HCT116 (cell line): ENCODE results near the gene SMURF1. TPM values are rescaled to one million over a fixed set of nuclear protein-coding genes. Genes with fewer than 3 reads are reported as not detected.

Source experiments
- ATAC-seq: fragments of 200-7000 bp; cut with Tn5 transposase; 2 replicates; pipeline ENCODE4 v1.9.1; 2020; ENCODE audit warnings: mild to moderate bottlenecking, moderate library complexity
- BruUV-seq: library from RNA; stranded (reverse); fragments of 400-500 nt; replicated peaks from 2 replicates; lab custom pipeline; 2021; lab: Mats Ljungman, UMichigan
- CTCF ChIA-PET: fragments of 300-600 bp; sonication (Branson Sonifier 250); formaldehyde crosslinking; loops from one replicate; lab custom pipeline; 2021; ENCODE audit warnings: antibody characterized with exemption; lab: Charles Lee
- POLR2A ChIA-PET: fragments of 300-600, 350-600 bp; sonication (Branson Sonifier 250); formaldehyde crosslinking; loops from one replicate; lab custom pipeline; 2021; ENCODE audit warnings: antibody characterized with exemption; lab: Charles Lee
- RAD21 ChIA-PET, 2 experiments: fragments of 300-600 bp; sonication (Branson Sonifier 250); formaldehyde crosslinking; loops; one replicate each; lab custom pipeline; 2023; ENCODE audit warnings: low total read pairs in 2 of 2; ENCODE audit not compliant: uncharacterized antibody in 2 of 2, unreplicated experiment in 2 of 2, low non-redundant PET in 1 of 2; lab: Charles Lee
- DNase-seq: peaks from one replicate; pipeline ENCODE4 v3.0.0-alpha.2; 2010; ENCODE audit warnings: low read depth, low spot score
- H2AFZ ChIP-seq: fragments of 200-600 bp; shearing (Covaris generic), sonication (generic); 2 replicates; pipeline ENCODE4 v1.6.1; 2017; ENCODE audit warnings: low read depth, mixed run types, mixed read lengths, antibody characterized with exemption, low read length; ENCODE audit not compliant: poor library complexity, severe bottlenecking
- H3K27ac ChIP-seq: 2 replicates; pipeline ENCODE4 v1.5.1; 2012; ENCODE audit warnings: low read depth, low read length
- H3K27me3 ChIP-seq: fragments of 200-600 bp; sonication (generic); 2 replicates; pipeline ENCODE4 v1.6.1; 2016; ENCODE audit warnings: mixed run types, low read length, mixed read lengths; ENCODE audit not compliant: insufficient read depth
- H3K36me3 ChIP-seq, 2 experiments: fragments of 200-500 bp in 1 of 2; fragments of 200-600 bp in 1 of 2; sonication (Bioruptor generic) in 1 of 2; sonication (generic) in 1 of 2; 2 replicates each; pipeline versions ENCODE4 v1.5.1 to v1.6.1; 2014 to 2016; ENCODE audit warnings: low read length in 2 of 2, inconsistent platforms in 1 of 2, mixed read lengths in 1 of 2, mixed run types in 1 of 2; ENCODE audit not compliant: insufficient read depth in 2 of 2, control insufficient read depth in 1 of 2
- H3K4me1 ChIP-seq, 2 experiments: fragments of 200-600 bp in 1 of 2; sonication (generic) in 1 of 2; 2 replicates each; pipeline versions ENCODE4 v1.5.1 to v1.6.1; 2012 to 2017; ENCODE audit warnings: low read length in 2 of 2, inconsistent platforms in 1 of 2, mild to moderate bottlenecking in 1 of 2, mixed read lengths in 1 of 2, mixed run types in 1 of 2, moderate library complexity in 1 of 2; ENCODE audit not compliant: insufficient read depth in 2 of 2, control insufficient read depth in 1 of 2
- H3K4me2 ChIP-seq: fragments of 200-600 bp; sonication (generic); 2 replicates; pipeline ENCODE4 v1.6.1; 2017; ENCODE audit warnings: mixed run types, low read length, mixed read lengths
- H3K4me3 ChIP-seq, 2 experiments: fragments of 200-600 bp in 1 of 2; sonication (generic) in 1 of 2; replicated peaks in 1 of 2; 2 replicates each; pipeline ENCODE4 v1.5.1; 2011 to 2016; ENCODE audit warnings: low read length in 2 of 2, control low read depth in 1 of 2, low read depth in 1 of 2, mild to moderate bottlenecking in 1 of 2, mixed read lengths in 1 of 2, mixed run types in 1 of 2
- H3K79me2 ChIP-seq: fragments of 200-600 bp; sonication (generic); 2 replicates; pipeline ENCODE4 v1.6.1; 2017; ENCODE audit warnings: mild to moderate bottlenecking, mixed run types, low read length, moderate library complexity, mixed read lengths; ENCODE audit not compliant: insufficient read depth
- H3K9ac ChIP-seq: fragments of 200-600 bp; sonication (generic); 2 replicates; pipeline ENCODE4 v1.6.1; 2016; ENCODE audit warnings: low read length, mixed read lengths
- H3K9me2 ChIP-seq: fragments of 200-600 bp; sonication (generic), shearing (Covaris generic); 2 replicates; pipeline ENCODE4 v1.6.1; 2017; ENCODE audit warnings: mixed run types, mild to moderate bottlenecking, moderate library complexity; ENCODE audit not compliant: insufficient read depth
- H3K9me3 ChIP-seq, 2 experiments: fragments of 200-500 bp in 1 of 2; fragments of 200-600 bp in 1 of 2; sonication (Bioruptor generic) in 1 of 2; sonication (generic) in 1 of 2; 2 replicates each; pipeline ENCODE4 v1.6.1; 2014 to 2017; ENCODE audit warnings: low read length in 2 of 2, mixed read lengths in 2 of 2, inconsistent platforms in 1 of 2, low read depth in 1 of 2, mild to moderate bottlenecking in 1 of 2, mixed run types in 1 of 2, moderate library complexity in 1 of 2; ENCODE audit not compliant: control insufficient read depth in 1 of 2, insufficient read depth in 1 of 2
- H4K20me1 ChIP-seq: fragments of 200-600 bp; sonication (generic), shearing (Covaris generic); 2 replicates; pipeline ENCODE4 v1.6.1; 2017; ENCODE audit warnings: mixed run types, mild to moderate bottlenecking, moderate library complexity; ENCODE audit not compliant: insufficient read depth
- CBX3 ChIP-seq: IDR thresholded peaks from 2 replicates; pipeline ENCODE4 v1.6.1; 2012; ENCODE audit warnings: low read depth
- CTCF ChIP-seq, 3 experiments: fragments of 200-600 bp in 1 of 3; sonication (generic) in 1 of 3; IDR thresholded peaks in 2 of 3; conservative IDR thresholded peaks in 1 of 3; 2 replicates each; pipeline ENCODE4 v1.5.1; 2012 to 2017; ENCODE audit warnings: low read depth in 2 of 3, low read length in 2 of 3, antibody characterized with exemption in 1 of 3, borderline replicate concordance in 1 of 3, control low read depth in 1 of 3, mild to moderate bottlenecking in 1 of 3, mixed read lengths in 1 of 3, mixed run types in 1 of 3, moderate library complexity in 1 of 3; ENCODE audit not compliant: insufficient read depth in 1 of 3
- EGR1 ChIP-seq: IDR thresholded peaks from 2 replicates; pipeline ENCODE4 v1.6.1; 2012; ENCODE audit warnings: low read depth
- ELF1 ChIP-seq: IDR thresholded peaks from 2 replicates; pipeline ENCODE4 v1.6.1; 2012; ENCODE audit warnings: low read depth, borderline replicate concordance
- EZH2 ChIP-seq: fragments of 200-600 bp; sonication (generic); IDR thresholded peaks from 2 replicates; pipeline ENCODE4 v1.6.1; 2017; ENCODE audit warnings: antibody characterized with exemption, mixed run types
- EZH2phosphoT487 ChIP-seq: fragments of 200-600 bp; IDR thresholded peaks from 2 replicates; pipeline ENCODE4 v1.6.1; 2018; ENCODE audit warnings: antibody characterized with exemption, borderline replicate concordance
- FOSL1 ChIP-seq: IDR thresholded peaks from 2 replicates; pipeline ENCODE4 v1.6.1; 2012; ENCODE audit warnings: low read depth
- JUND ChIP-seq: IDR thresholded peaks from 2 replicates; pipeline ENCODE4 v1.6.1; 2012
- POLR2A ChIP-seq: IDR thresholded peaks from 2 replicates; pipeline ENCODE4 v1.7.0; 2011; ENCODE audit warnings: borderline replicate concordance; ENCODE audit not compliant: insufficient read depth, insufficient read length; ENCODE audit errors: extremely low read depth
- POLR2AphosphoS5 ChIP-seq: IDR thresholded peaks from 2 replicates; pipeline ENCODE4 v1.6.1; 2011; ENCODE audit warnings: mild to moderate bottlenecking, low read depth, low read length, moderate library complexity
- REST ChIP-seq: IDR thresholded peaks from 2 replicates; pipeline ENCODE4 v1.6.1; 2012; ENCODE audit warnings: low read depth
- SIN3A ChIP-seq: IDR thresholded peaks from 2 replicates; pipeline ENCODE4 v1.6.1; 2012; ENCODE audit warnings: low read depth
- SP1 ChIP-seq: IDR thresholded peaks from 2 replicates; pipeline ENCODE4 v1.6.1; 2012; ENCODE audit warnings: low read depth
- SRF ChIP-seq: IDR thresholded peaks from 2 replicates; pipeline ENCODE4 v1.6.1; 2012; ENCODE audit warnings: low read depth
- TCF7L2 ChIP-seq: IDR thresholded peaks from 2 replicates; pipeline ENCODE4 v1.7.0; 2011; ENCODE audit warnings: borderline replicate concordance, inconsistent platforms; ENCODE audit not compliant: insufficient read depth, insufficient read length; ENCODE audit errors: extremely low read depth
- YY1 ChIP-seq: IDR thresholded peaks from 2 replicates; pipeline ENCODE4 v1.6.1; 2011; ENCODE audit warnings: low read length, low read depth, moderate library complexity, mild to moderate bottlenecking; ENCODE audit not compliant: insufficient replicate concordance; ENCODE audit errors: extremely low read depth
- ZNF274 ChIP-seq: fragments of 200-500 bp; sonication (Bioruptor generic); IDR thresholded peaks from 2 replicates; pipeline ENCODE4 v1.6.1; 2014; ENCODE audit warnings: mild to moderate bottlenecking, low read depth, low read length, inconsistent platforms
- intact Hi-C: fragments of 100-400 bp; cut with micrococcal nuclease; formaldehyde crosslinking; loops from 2 replicates; pipeline ENCODE4 v1.10.0; 2022
- total RNA-seq: library from RNA; stranded (reverse); gene quantifications from one replicate; pipeline ENCODE4 v1.2.1, GENCODE V29; 2021; ENCODE audit not compliant: unreplicated experiment
- TF ChIP-seq, protein P1 (sequence below): IDR thresholded peaks from 2 replicates; pipeline ENCODE4 v1.6.1; 2012

Gene SMURF1
- total RNA-seq, 1 experiment from 2014 or later: 24.6 TPM

DNA sequence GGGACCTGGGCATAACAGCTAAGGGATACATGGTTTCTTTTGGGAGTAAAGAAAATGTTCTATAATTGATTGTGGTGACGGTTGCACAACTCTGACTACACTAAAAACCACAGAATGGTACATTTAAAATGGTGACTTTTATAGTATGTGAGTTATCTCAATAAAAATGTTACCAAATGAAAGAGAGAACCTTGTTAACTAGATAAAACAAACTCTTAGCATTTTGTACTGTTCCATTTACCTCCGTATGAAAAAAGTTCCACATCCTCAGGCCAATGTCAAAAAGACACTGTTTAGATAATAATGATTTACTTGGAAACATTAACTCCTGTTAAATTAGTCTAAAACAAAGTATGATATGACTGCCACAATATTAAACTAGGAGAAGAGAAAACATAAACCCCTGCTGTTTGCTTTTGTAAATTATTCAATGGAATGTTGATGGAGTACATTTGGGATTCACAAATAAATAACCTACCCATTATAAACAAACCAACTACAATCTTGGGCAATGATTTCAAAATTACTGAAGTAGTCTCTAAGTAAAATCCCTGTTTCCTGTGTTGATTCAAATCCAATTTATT, 60.7 kb downstream of the SMURF1 start:
- BruUV-seq: no TSS peak
- CTCF ChIA-PET: no interaction called here
- H3K9me3 ChIP-seq: no peaks in the 10 kb centered on the region
- intact Hi-C loops: no loop called here
- H4K20me1 ChIP-seq: no peaks in the 10 kb centered on the region
- no peak overlapping the region for H3K4me3 ChIP-seq
- DNase-seq: no peak
- no peaks in the 10 kb centered on the region for H3K9me2 ChIP-seq
- H3K4me1 ChIP-seq: no peaks in the 10 kb centered on the region
- no peak for TF ChIP-seq CTCF (IDR thresholded peaks at IDR 0.05 in 2 of 3, conservative IDR thresholded peaks at IDR 0.05 in 1 of 3; ENCODE audit: borderline replicate concordance in 1 of 3, insufficient read depth in 1 of 3, low read depth in 2 of 3, low read length in 2 of 3)
- TF ChIP-seq TCF7L2: no peak
- no peak for TF ChIP-seq FOSL1
- no peak for TF ChIP-seq ZNF274
- TF ChIP-seq, protein P1, sequence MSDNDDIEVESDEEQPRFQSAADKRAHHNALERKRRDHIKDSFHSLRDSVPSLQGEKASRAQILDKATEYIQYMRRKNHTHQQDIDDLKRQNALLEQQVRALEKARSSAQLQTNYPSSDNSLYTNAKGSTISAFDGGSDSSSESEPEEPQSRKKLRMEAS: no peak
- TF ChIP-seq ELF1: no peak
- no peak for TF ChIP-seq YY1
- no peak for TF ChIP-seq CBX3
- TF ChIP-seq SIN3A: no peak
- TF ChIP-seq EZH2phosphoT487: no peak
- TF ChIP-seq POLR2AphosphoS5: no peak
- TF ChIP-seq EZH2: no peak
- no peak for TF ChIP-seq POLR2A
- no peak for TF ChIP-seq REST
- no peak for TF ChIP-seq SP1
- no peak for TF ChIP-seq JUND
- TF ChIP-seq EGR1: no peak
- TF ChIP-seq SRF: no peak
- TF ChIP-seq, all 23 proteins: peak for 0
- POLR2A ChIA-PET: no interaction called here
- no peak for ATAC-seq
- Histone ChIP-seq H2AFZ (no peak overlapping the region), H3K27ac (no peak overlapping the region), H3K27me3 (no peaks in the 10 kb centered on the region), H3K4me2 (no peak overlapping the region), H3K36me3 (no peaks in the 10 kb centered on the region), H3K79me2 (peaks cover 75% of the 10 kb centered on the region), H3K9ac (no peak overlapping the region)
- RAD21 ChIA-PET: no interaction called here
